Mesodermal cell (in vitro differentiated cells): ENCODE data around the gene IGFL2.
"Not testable (repeated sequence)": the region's sequence is repeated elsewhere in the genome, so short reads cannot be mapped to it uniquely, and the experiment has no call there.

Experiments used
- H3K27ac ChIP-seq: 2 replicates; pipeline ENCODE4 v1.7.0; 2013; ENCODE audit warnings: mild to moderate bottlenecking, low read depth, low read length, moderate library complexity; ENCODE audit not compliant: severe bottlenecking
- H3K36me3 ChIP-seq: 2 replicates; pipeline ENCODE4 v1.7.1; 2013; ENCODE audit warnings: mild to moderate bottlenecking, low read length, moderate library complexity; ENCODE audit not compliant: control insufficient read depth, insufficient read depth
- H3K4me1 ChIP-seq: one replicate; pipeline ENCODE4 v1.7.1; 2013; ENCODE audit warnings: mild to moderate bottlenecking, low read length; ENCODE audit not compliant: insufficient read depth, control insufficient read depth, poor library complexity, severe bottlenecking
- H3K4me3 ChIP-seq: 2 replicates; pipeline ENCODE4 v1.7.0; 2013; ENCODE audit warnings: low read length, control low read depth, mild to moderate bottlenecking; ENCODE audit not compliant: insufficient read depth, poor library complexity, severe bottlenecking; ENCODE audit errors: extremely low read depth
- H3K9me3 ChIP-seq: 2 replicates; pipeline ENCODE4 v1.7.1; 2013; ENCODE audit warnings: mild to moderate bottlenecking, low read length, moderate library complexity; ENCODE audit not compliant: control insufficient read depth
- WGBS, 2 experiments: methylation state at CpG; one replicate each; pipeline ENCODE4 v1.1.5; 2013; ENCODE audit warnings: missing lambda C conversion rate in 2 of 2; ENCODE audit not compliant: insufficient coverage in 2 of 2; 5-methylcytosine and 5-hydroxymethylcytosine counted together

IGFL2 gene

DNA sequence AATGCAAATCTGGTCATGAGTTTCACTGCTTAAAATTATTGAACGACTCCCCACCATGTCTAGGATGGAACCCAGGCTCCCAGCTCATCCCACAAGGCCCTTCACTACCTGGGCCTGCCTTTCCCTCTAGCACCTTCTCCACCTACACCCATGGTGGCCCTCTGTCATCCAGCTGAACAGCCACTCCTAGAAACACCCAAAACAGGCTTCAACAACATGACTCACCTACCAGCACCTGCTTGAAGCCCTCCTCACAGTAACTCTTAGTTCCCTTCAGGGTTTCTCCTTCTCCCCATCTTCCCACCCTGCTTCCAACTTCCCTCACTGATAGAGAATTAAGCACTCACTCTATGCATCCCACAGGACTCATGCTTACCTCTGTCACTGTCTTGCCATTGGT is 6.6 kb upstream of the IGFL2 start:
- WGBS, 2 experiments = 92% methylated on average over 1 of the region's 1 CpG; no CpG with 5 or more reads in 1 of the 2 experiments
- no peaks in the 10 kb centered on the region for H3K9me3 ChIP-seq
- H3K4me1 ChIP-seq = no peaks in the 10 kb centered on the region
- no peak overlapping the region for H3K27ac ChIP-seq
- no peak overlapping the region for H3K4me3 ChIP-seq
- H3K36me3 ChIP-seq = no peaks in the 10 kb centered on the region

DNA sequence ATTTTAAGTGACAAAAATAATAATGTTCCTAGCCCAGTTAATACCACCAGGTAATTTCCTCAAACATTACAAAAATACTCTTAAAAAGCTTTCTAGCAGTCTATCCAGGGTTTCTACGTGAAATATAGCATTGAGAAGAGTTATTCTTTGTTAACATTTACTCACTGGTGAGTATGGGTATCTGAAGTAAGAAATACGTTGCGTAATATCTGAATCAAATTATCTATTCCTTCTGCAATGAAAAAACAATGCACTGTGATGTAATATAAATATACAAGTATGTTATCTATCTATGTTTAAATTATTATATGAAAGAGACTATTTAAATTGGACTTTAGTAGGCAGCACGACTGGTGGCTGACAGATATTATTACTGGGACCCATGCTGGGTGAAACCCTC is 5.7 kb upstream of the IGFL2 start:
- H3K4me3 ChIP-seq = no peak overlapping the region
- H3K27ac ChIP-seq = no peak overlapping the region
- no peaks in the 10 kb centered on the region for H3K4me1 ChIP-seq
- H3K36me3 ChIP-seq = no peaks in the 10 kb centered on the region
- no peaks in the 10 kb centered on the region for H3K9me3 ChIP-seq
- WGBS, 2 experiments = 90% methylated on average over 1 of the region's 4 CpGs; no CpG with 5 or more reads in 1 of the 2 experiments

DNA sequence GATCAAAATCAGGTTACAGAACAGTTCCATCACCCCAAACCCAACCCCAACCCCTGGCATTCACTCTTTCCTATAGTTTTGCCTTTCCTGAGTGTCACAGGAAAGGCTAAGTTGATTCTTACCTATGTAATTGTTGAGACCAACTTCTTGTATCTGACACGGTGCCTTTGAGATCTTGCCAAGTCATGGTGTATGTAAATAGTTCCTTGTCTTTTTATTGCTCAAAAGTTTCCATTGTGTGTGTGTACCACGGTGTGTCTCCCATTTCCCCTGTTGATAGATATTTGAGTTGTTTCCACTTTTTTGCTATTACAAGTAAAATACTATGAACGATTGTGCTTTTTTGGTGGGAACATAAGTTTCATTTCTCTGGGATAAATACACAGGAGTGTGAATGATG is 3.3 kb upstream of the IGFL2 start:
- no peak overlapping the region for H3K4me3 ChIP-seq
- no peaks in the 10 kb centered on the region for H3K9me3 ChIP-seq
- WGBS, 2 experiments = 100% methylated on average over 1 of the region's 3 CpGs
- H3K36me3 ChIP-seq = no peaks in the 10 kb centered on the region
- no peaks in the 10 kb centered on the region for H3K4me1 ChIP-seq
- H3K27ac ChIP-seq = no peak overlapping the region

DNA sequence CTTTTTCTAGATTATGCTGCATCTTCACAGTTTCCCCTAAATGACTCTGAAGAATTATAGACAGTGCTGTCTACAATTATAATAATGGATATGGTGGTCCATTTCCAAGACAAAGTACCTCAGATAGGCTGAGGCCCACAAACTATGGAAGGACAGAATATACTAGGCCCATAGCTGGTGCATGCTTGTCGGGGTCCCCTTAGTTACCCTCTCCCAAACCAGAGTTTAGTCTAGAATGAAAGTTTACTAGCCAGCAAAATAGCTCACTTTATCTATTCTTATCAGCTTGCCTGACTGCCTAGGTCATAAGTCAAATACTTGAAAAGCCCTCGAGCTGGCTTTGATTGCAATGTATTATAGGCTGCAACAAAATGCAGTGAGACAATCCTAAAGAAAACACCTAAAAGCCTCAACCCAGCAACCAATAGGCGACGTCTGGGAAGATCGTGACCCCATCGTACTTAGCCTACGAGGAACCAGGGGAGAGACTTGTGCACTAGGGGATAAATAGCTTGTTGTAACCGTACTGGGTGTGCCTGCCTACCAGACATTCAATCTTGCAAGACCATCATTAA is 785 bp upstream of the IGFL2 start:
- H3K36me3 ChIP-seq = no peaks in the 10 kb centered on the region
- no peaks in the 10 kb centered on the region for H3K9me3 ChIP-seq
- no peaks in the 10 kb centered on the region for H3K4me1 ChIP-seq
- 83 to 92% methylated on average over 2 of the region's 8 CpGs for WGBS, 2 experiments
- no peak overlapping the region for H3K4me3 ChIP-seq
- H3K27ac ChIP-seq = no peak overlapping the region

DNA sequence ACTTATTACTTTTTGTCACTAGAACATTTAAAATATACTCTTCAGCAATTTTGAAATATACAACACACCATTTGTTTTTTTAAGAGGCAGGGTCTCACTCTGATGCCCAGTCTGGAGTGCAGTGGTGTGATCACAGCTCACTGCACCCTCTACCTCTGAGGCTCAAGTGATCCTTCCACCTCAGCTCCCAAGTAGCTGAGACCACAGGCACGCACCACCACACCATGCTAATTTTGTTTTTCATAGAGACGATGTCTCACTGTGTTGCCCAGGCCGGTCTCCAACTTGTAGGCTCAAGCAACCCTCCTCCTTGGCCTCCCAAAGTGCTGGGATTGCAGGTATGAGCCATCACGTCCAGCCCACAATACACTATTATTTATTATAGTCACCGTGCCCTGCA is 2.6 kb downstream of the IGFL2 start:
- Histone ChIP-seq H3K4me3 (no peak overlapping the region), H3K27ac (no peak overlapping the region), H3K36me3 (no peaks in the 10 kb centered on the region), H3K9me3 (no peaks in the 10 kb centered on the region), H3K4me1 (no peaks in the 10 kb centered on the region)
- 86 to 97% methylated on average over 5 of the region's 5 CpGs for WGBS, 2 experiments

DNA sequence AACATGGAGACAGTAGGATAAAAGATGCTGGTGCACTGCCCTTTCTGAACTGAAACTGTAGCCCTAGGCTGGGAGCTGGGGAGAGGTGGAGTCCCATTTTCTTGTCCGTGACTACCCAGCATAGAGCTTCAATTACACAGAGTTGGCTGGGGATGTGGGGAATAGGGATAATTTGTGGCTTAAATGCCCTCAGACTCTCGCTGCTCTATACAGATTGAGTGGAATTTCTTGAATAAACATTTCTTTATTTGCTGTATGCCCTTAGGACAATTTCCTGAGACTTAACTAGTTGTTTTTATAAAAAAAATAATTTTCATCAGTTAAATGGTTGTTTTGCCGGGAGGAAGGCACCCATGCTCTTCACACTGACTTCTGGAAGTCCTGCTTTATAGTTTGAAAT is 7.2 kb downstream of the IGFL2 start:
- no peak overlapping the region for H3K27ac ChIP-seq
- H3K4me3 ChIP-seq = no peak overlapping the region
- no peaks in the 10 kb centered on the region for H3K9me3 ChIP-seq
- no peaks in the 10 kb centered on the region for H3K36me3 ChIP-seq
- no peaks in the 10 kb centered on the region for H3K4me1 ChIP-seq
- WGBS, 2 experiments = 100% methylated on average over 1 of the region's 3 CpGs; no CpG with 5 or more reads in 1 of the 2 experiments

DNA sequence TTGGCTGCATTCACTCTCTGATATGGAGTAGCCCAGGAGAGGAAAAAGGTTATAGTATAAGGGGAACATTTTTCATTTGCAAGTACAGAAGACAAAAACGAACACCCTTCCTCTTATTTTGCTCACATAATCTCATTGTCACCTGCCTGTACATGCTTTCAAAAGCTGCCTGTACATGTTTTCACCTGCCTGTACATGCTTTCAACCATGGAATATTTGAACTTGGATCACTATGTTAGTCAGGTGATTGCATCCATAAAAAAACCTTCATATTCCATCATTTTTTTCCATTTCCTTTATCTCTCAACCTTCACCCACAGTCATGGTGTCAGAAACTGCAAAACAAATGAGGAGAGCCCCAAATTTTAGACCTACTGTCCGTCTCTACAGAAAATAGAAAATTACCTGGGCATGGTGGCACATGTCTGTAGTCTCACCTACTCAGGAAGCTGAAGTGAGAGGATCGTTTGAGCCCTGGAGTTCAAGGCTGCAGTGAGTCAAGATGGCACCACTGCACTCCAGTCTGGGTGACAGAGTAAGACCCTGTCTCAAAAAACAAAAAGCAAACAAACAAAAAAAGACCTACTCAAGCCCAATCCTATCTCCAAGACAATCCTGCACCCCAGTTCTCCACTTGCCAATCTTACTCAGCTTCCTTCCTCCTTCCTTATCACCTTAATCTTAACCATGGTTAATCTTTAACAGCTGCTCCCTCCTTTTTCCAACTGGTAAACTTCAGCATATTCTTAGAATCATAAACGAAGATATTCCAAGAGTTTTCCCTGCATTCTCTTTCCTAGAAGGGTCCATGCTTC is 11.6 kb downstream of the IGFL2 start:
- H3K9me3 ChIP-seq = no peaks in the 10 kb centered on the region
- no peak overlapping the region for H3K4me3 ChIP-seq
- no peaks in the 10 kb centered on the region for H3K36me3 ChIP-seq
- H3K4me1 ChIP-seq = no peaks in the 10 kb centered on the region
- WGBS, 2 experiments = 85 to 89% methylated on average over 3 of the region's 4 CpGs
- H3K27ac ChIP-seq = no peak overlapping the region

DNA sequence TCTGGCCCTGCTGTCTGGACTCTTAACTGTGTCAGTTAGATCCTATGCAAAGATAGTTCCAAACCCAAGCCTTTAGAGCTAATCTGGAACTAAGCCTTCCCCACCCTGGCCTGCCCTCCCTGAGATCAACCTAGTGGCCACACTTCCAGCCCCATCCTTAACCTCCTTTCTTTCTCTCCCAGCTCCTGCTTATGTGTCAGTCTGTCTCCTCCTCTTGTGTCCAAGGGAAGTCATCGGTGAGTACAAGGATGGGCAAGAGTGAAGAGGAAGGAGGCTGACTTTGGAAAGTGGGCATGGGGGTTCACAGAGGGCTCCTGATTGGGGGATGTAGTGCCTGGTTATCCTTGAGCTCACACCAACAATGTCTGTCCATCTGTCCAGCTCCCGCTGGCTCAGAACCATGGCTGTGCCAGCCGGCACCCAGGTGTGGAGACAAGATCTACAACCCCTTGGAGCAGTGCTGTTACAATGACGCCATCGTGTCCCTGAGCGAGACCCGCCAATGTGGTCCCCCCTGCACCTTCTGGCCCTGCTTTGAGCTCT is 12.3 kb downstream of the IGFL2 start:
- Histone ChIP-seq H3K4me1 (no peaks in the 10 kb centered on the region), H3K9me3 (no peaks in the 10 kb centered on the region), H3K27ac (no peak overlapping the region), H3K4me3 (no peak overlapping the region), H3K36me3 (no peaks in the 10 kb centered on the region)
- 91 to 97% methylated on average over 6 of the region's 7 CpGs for WGBS, 2 experiments

DNA sequence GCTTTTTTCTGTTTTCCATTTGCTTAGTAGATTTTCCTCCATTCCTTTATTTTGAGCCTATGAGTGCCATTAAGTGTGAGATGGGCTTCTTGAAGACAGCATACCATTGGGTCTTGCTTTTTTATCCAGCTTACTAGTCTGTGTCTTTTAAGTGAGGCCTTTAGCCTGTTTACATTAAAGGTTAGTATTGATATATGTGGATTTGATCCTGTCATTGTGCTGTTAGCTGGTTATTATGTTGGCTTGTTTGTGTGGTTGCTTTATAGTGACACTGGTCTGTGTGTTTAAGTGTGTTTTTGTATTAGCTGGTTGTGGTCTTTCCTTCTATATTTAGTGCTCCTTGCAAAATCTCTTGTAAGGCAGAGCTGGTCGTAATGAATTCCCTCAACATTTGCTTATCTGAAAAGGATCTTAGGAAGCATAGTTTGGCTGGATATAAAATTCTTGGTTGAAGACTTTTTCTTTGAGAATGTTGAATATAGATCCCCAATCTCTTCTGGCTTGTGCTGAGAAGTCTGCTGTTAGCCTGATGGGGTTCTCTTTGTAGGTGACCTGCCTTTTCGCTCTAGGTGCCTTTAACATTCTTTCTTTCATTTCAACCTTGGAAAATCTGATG is 13.7 kb downstream of the IGFL2 start:
- not testable (repeated sequence) for H3K4me1 ChIP-seq, H3K36me3 ChIP-seq, H3K9me3 ChIP-seq, H3K27ac ChIP-seq, H3K4me3 ChIP-seq
- no CpG with 5 or more reads among the region's 2 CpGs for WGBS, 2 experiments

DNA sequence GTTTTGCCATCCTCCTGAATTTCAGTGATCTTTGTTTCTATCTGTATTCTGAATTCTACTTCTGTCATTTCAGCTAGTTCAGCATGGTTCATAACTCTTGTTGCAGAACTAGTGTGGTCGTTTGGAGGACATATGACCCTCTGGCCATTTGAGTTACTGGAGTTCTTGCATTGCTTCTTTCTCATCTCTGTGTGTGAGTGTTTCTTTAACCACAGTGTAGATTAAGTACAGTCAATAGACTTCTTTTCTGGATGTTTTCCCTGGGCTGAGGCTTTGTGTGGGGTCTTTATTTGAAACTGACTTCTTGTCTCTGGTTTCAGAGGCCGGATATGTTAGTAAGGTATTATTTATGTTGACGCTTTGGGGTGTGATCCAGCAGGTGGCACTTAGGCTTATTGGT is 14.7 kb downstream of the IGFL2 start:
- no peaks in the 10 kb centered on the region for H3K9me3 ChIP-seq
- H3K4me3 ChIP-seq = no peak overlapping the region
- H3K4me1 ChIP-seq = no peaks in the 10 kb centered on the region
- H3K27ac ChIP-seq = no peak overlapping the region
- no peaks in the 10 kb centered on the region for H3K36me3 ChIP-seq
- 82 to 100% methylated on average over 1 to 2 of the region's 3 CpGs for WGBS, 2 experiments
